GM23338 (cell line): Measurements from ENCODE around the gene INKA1. TPM values are rescaled to one million over a fixed set of nuclear protein-coding genes. Genes with fewer than 3 reads are reported as not detected.

ENCODE experiments used
- ATAC-seq: fragments of 200-7000 bp; cut with Tn5 transposase; 3 replicates; pipeline ENCODE4 v1.9.1; 2020
- DNase-seq: peaks from one replicate; pipeline ENCODE4 v3.0.0-alpha.2; 2015; ENCODE audit warnings: low spot score
- H2AFZ ChIP-seq: fragments of 200-600 bp; sonication (generic); 2 replicates; pipeline ENCODE4 v1.8.0; 2016; ENCODE audit warnings: antibody characterized with exemption, mild to moderate bottlenecking, moderate library complexity
- H3F3A ChIP-seq: fragments of 200-600 bp; sonication (generic); replicated peaks from 2 replicates; pipeline ENCODE4 v1.8.0; 2017; ENCODE audit warnings: antibody characterized with exemption, mixed run types, low read depth
- H3K27ac ChIP-seq: fragments of 200-600 bp; sonication (generic); 2 replicates; pipeline ENCODE4 v1.6.1; 2016; ENCODE audit warnings: low read depth
- H3K27me3 ChIP-seq: fragments of 200-600 bp; sonication (generic); 2 replicates; pipeline ENCODE4 v1.8.0; 2016; ENCODE audit warnings: mild to moderate bottlenecking, mixed run types, moderate library complexity; ENCODE audit not compliant: insufficient read depth
- H3K36me3 ChIP-seq: fragments of 200-600 bp; sonication (generic); 2 replicates; pipeline ENCODE4 v1.8.0; 2016; ENCODE audit warnings: mild to moderate bottlenecking; ENCODE audit not compliant: insufficient read depth
- H3K4me1 ChIP-seq: fragments of 200-600 bp; sonication (generic); 2 replicates; pipeline ENCODE4 v1.8.0; 2016; ENCODE audit warnings: mild to moderate bottlenecking, moderate library complexity; ENCODE audit not compliant: insufficient read depth
- H3K4me2 ChIP-seq: fragments of 200-600 bp; sonication (generic); 2 replicates; pipeline ENCODE4 v1.7.1; 2017; ENCODE audit warnings: mixed run types
- H3K4me3 ChIP-seq: fragments of 200-600 bp; sonication (generic); 2 replicates; pipeline ENCODE4 v1.6.1; 2016; ENCODE audit warnings: mixed run types
- H3K79me2 ChIP-seq: fragments of 200-600 bp; sonication (generic); replicated peaks from 2 replicates; pipeline ENCODE4 v1.8.0; 2017; ENCODE audit warnings: mild to moderate bottlenecking; ENCODE audit not compliant: insufficient read depth
- H3K9me2 ChIP-seq: fragments of 200-600 bp; sonication (generic); 2 replicates; pipeline ENCODE4 v1.8.0; 2017; ENCODE audit not compliant: insufficient read depth
- H4K20me1 ChIP-seq: fragments of 200-600 bp; sonication (generic); replicated peaks from 2 replicates; pipeline ENCODE4 v1.8.0; 2017; ENCODE audit warnings: mild to moderate bottlenecking; ENCODE audit not compliant: insufficient read depth
- H3K27ac Mint-ChIP-seq: 2 replicates; pipeline ENCODE4 v1.8.0; 2020; ENCODE audit warnings: inconsistent platforms, mild to moderate bottlenecking, moderate library complexity, mixed read lengths
- H3K27me3 Mint-ChIP-seq: 3 replicates; pipeline ENCODE4 v1.8.0; 2022; ENCODE audit warnings: low read depth, mild to moderate bottlenecking, moderate library complexity, mixed read lengths, inconsistent platforms; ENCODE audit not compliant: insufficient read depth, poor library complexity
- H3K36me3 Mint-ChIP-seq: 3 replicates; pipeline ENCODE4 v1.8.0; 2021; ENCODE audit warnings: low read depth, mild to moderate bottlenecking, inconsistent platforms, moderate library complexity, mixed read lengths
- H3K4me1 Mint-ChIP-seq: 3 replicates; pipeline ENCODE4 v1.8.0; 2020; ENCODE audit warnings: mild to moderate bottlenecking, inconsistent platforms, mixed read lengths
- H3K4me3 Mint-ChIP-seq: 3 replicates; pipeline ENCODE4 v1.8.0; 2021; ENCODE audit warnings: moderate library complexity, mild to moderate bottlenecking, inconsistent platforms, mixed read lengths
- H3K9me3 Mint-ChIP-seq: 3 replicates; pipeline ENCODE4 v1.8.0; 2020; ENCODE audit warnings: moderate library complexity, mild to moderate bottlenecking, inconsistent platforms, mixed read lengths
- CREB1 ChIP-seq: fragments of 250-450 bp; sonication (Bioruptor Pico); IDR thresholded peaks from 2 replicates; pipeline ENCODE4 v1.5.0; 2020; ENCODE audit warnings: low read depth, mild to moderate bottlenecking, moderate library complexity
- CTCF ChIP-seq, 2 experiments: fragments of 200-600 bp in 1 of 2; sonication (generic) in 1 of 2; conservative IDR thresholded peaks; 2 replicates each; pipeline versions ENCODE4 v1.5.1 to v1.6.1; 2016 to 2017; ENCODE audit warnings: antibody characterized with exemption in 2 of 2, low read depth in 2 of 2, mild to moderate bottlenecking in 2 of 2, moderate library complexity in 1 of 2
- EZH2 ChIP-seq: fragments of 200-600 bp; sonication (generic); IDR thresholded peaks from one replicate; pipeline ENCODE4 v1.8.0; 2017; ENCODE audit warnings: antibody characterized with exemption, mild to moderate bottlenecking, low read depth; ENCODE audit not compliant: unreplicated experiment
- EZH2phosphoT487 ChIP-seq: fragments of 200-600 bp; sonication (generic); IDR thresholded peaks from one replicate; pipeline ENCODE4 v1.8.1; 2018; ENCODE audit warnings: antibody characterized with exemption; ENCODE audit not compliant: unreplicated experiment
- JUNB ChIP-seq: IDR thresholded peaks from one replicate; pipeline ENCODE4 v1.6.1; 2016; ENCODE audit warnings: antibody characterized with exemption; ENCODE audit not compliant: unreplicated experiment
- POLR2AphosphoS5 ChIP-seq: IDR thresholded peaks from 2 replicates; pipeline ENCODE4 v1.6.1; 2016; ENCODE audit warnings: antibody characterized with exemption, low read depth
- STAT1 ChIP-seq: IDR thresholded peaks from one replicate; pipeline ENCODE4 v1.6.1; 2016; ENCODE audit warnings: antibody characterized with exemption; ENCODE audit not compliant: unreplicated experiment
- ZNF114 ChIP-seq: fragments of 250-450 bp; sonication (Bioruptor Pico); IDR thresholded peaks from 2 replicates; pipeline ENCODE4 v1.5.0; 2020; ENCODE audit warnings: mild to moderate bottlenecking, moderate library complexity
- ZNF331 ChIP-seq: fragments of 250-450 bp; sonication (Bioruptor Pico); IDR thresholded peaks from 2 replicates; pipeline ENCODE4 v1.5.0; 2020; ENCODE audit warnings: low read depth, mild to moderate bottlenecking, moderate library complexity
- ZNF462 ChIP-seq: fragments of 250-450 bp; sonication (Bioruptor Pico); IDR thresholded peaks from 2 replicates; pipeline ENCODE4 v1.5.0; 2020; ENCODE audit warnings: mild to moderate bottlenecking, moderate library complexity
- polyA plus RNA-seq: library from polyadenylated mRNA; unstranded; fragments of >200 nt; fragmentation: Nextera tagmentation; extraction: Ambion mirVana; gene quantifications from 2 replicates; pipeline ENCODE4 v1.2.1, GENCODE V29; 2016
- total RNA-seq: library from RNA; depleted of rRNA; stranded (reverse); fragments of >200 nt; shearing (Covaris generic); gene quantifications from 2 replicates; pipeline ENCODE4 v1.2.3, GENCODE V29; 2014

The INKA1 gene
- total and polyA plus RNA-seq, 2 experiments from 2014 or later = 3.7 to 4.0 TPM

GRCh38 chr3:49757197-49757596 is 45.9 kb upstream of the INKA1 start (continued):
- no peak for TF ChIP-seq ZNF462
- no peak for TF ChIP-seq EZH2
- TF ChIP-seq CTCF (conservative IDR thresholded peaks at IDR 0.05; ENCODE audit: low read depth in 2 of 2) = no peak

- Mint-ChIP-seq H3K4me1 (peaks cover 4% of the 10 kb centered on the region; the same call in 1 of the 3 replicates), H3K27ac (no peak overlapping the region), H3K27me3 (no peaks in the 10 kb centered on the region), H3K4me3 (no peak overlapping the region), H3K36me3 (no peaks in the 10 kb centered on the region), H3K9me3 (no peaks in the 10 kb centered on the region)
- Histone ChIP-seq H4K20me1 (peaks cover 39% of the 10 kb centered on the region), H2AFZ (no peak overlapping the region), H3K4me1 (no peaks in the 10 kb centered on the region), H3K4me3 (no peak overlapping the region), H3K36me3 (no peaks in the 10 kb centered on the region), H3K4me2 (no peak overlapping the region), H3K27ac (no peak overlapping the region), H3K27me3 (no peaks in the 10 kb centered on the region), H3K79me2 (peaks cover 100% of the 10 kb centered on the region), H3F3A (0 out of 2 replicates have a peak, but pooled peaks cover 5% of the 10 kb centered on the region), H3K9me2 (no peaks in the 10 kb centered on the region)
- TF ChIP-seq CREB1 (CRISPR knock-in tag) (no peak), ZNF331 (CRISPR knock-in tag) (no peak), CTCF (conservative IDR thresholded peaks at IDR 0.05; ENCODE audit: low read depth in 2 of 2) (no peak), STAT1 (no peak), EZH2phosphoT487 (no peak), ZNF114 (no peak), POLR2AphosphoS5 (no peak), JUNB (no peak)
- no peak for ATAC-seq
- no peak for DNase-seq
Observed at GRCh38 chr3:49759226-49759625, 43.8 kb upstream of the INKA1 start.
